SK-N-MC (cell line): ENCODE data around the gene MAP4K2.

Experiments
- DNase-seq: peaks from one replicate; pipeline ENCODE4 v3.0.0-alpha.2; 2011; ENCODE audit warnings: low read depth, low spot score
- H3K27ac ChIP-seq: fragments of 200-600 bp; sonication (generic); 2 replicates; pipeline ENCODE4 v1.5.1; 2016; ENCODE audit warnings: mixed run types
- H3K36me3 ChIP-seq: fragments of 200-600 bp; sonication (generic); 2 replicates; pipeline ENCODE4 v1.6.1; 2017; ENCODE audit warnings: antibody characterized with exemption, low read length, mixed read lengths; ENCODE audit not compliant: insufficient read depth
- H3K4me3 ChIP-seq: fragments of 200-600 bp; sonication (generic); 2 replicates; pipeline ENCODE4 v1.5.1; 2016
- H3K9ac ChIP-seq: fragments of 200-600 bp; sonication (generic); 2 replicates; pipeline ENCODE4 v1.8.0; 2017; ENCODE audit warnings: mixed run types, mixed read lengths; ENCODE audit not compliant: insufficient read length
- H3K9me3 ChIP-seq: fragments of 200-600 bp; sonication (generic); 2 replicates; pipeline ENCODE4 v1.6.1; 2017; ENCODE audit warnings: low read depth, mild to moderate bottlenecking, antibody characterized with exemption, low read length, moderate library complexity, mixed read lengths
- EZH2 ChIP-seq: fragments of 200-600 bp; sonication (generic); IDR thresholded peaks from one replicate; pipeline ENCODE4 v1.6.1; 2017; ENCODE audit warnings: antibody characterized with exemption
- FOXP2 ChIP-seq: optimal IDR thresholded peaks from 2 replicates; pipeline ENCODE3; 2011; ENCODE audit warnings: mild to moderate bottlenecking, moderate library complexity; ENCODE audit not compliant: insufficient read depth; ENCODE audit errors: extremely low read length, control extremely low read depth
- POLR2AphosphoS5 ChIP-seq: IDR thresholded peaks from 2 replicates; pipeline ENCODE4 v1.6.1; 2012; ENCODE audit warnings: mild to moderate bottlenecking, low read depth, low read length, borderline replicate concordance

The MAP4K2 gene

DNA sequence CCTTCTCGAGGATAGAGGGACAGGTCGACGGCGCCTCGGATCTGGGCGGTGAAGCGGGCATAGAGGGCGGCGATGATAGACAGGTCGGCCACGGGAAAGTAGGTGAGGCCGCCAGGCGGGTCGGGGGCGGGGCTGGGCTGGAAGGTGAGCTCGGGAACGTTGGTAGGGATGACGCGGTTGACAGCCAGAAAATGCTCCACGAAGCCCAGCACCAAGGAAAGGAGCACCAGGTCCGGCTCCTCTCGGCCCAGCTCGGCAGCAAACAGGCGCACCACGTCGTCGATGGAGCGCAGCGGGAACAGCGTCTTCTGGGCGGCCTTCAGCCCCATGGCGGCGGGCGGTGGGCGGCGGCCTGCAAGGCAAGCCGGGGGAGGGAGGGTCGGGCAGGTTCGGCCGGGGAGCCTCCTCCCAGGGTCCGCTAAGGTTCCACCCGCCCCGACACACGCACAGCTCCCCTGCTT is 6.8 kb upstream of the MAP4K2 start:
- Histone ChIP-seq H3K36me3 (peaks cover 7% of the 10 kb centered on the region; the same call in 1 of the 2 replicates), H3K9ac (peak overlapping the region; percentile 87), H3K4me3 (peak overlapping the region; percentile 91), H3K27ac (no peak overlapping the region), H3K9me3 (no peaks in the 10 kb centered on the region)
- DNase-seq: no peak
- no peak for TF ChIP-seq FOXP2
- no peak for TF ChIP-seq POLR2AphosphoS5
- TF ChIP-seq EZH2: no peak

DNA sequence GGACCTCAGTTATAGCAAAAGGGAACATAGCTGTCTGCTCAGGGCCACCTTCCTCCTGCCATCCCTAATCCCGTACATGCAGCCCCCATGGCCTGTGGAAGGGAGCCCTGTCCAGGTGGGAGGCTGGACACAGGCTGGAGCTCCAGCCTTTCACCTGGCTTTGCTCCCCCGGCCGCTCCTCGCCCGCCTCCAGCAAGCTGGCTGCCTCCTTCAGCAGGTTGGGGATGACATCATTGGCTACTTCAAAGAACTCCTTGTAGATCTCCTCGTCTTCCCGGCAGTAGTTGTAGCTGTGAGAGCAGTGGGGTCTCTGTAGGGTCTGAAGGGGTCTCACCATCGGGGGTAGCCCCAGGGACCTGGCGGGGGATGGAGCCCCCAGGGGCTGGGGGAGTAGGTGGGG is 2.5 kb upstream of the MAP4K2 start:
- no peaks in the 10 kb centered on the region for H3K9me3 ChIP-seq
- TF ChIP-seq EZH2 (no peak), POLR2AphosphoS5 (no peak), FOXP2 (no peak)
- peaks cover 9% of the 10 kb centered on the region; the same call in 1 of the 2 replicates for H3K36me3 ChIP-seq
- no peak overlapping the region for H3K4me3 ChIP-seq
- no peak overlapping the region for H3K27ac ChIP-seq
- no peak for DNase-seq
- H3K9ac ChIP-seq: no peak overlapping the region

DNA sequence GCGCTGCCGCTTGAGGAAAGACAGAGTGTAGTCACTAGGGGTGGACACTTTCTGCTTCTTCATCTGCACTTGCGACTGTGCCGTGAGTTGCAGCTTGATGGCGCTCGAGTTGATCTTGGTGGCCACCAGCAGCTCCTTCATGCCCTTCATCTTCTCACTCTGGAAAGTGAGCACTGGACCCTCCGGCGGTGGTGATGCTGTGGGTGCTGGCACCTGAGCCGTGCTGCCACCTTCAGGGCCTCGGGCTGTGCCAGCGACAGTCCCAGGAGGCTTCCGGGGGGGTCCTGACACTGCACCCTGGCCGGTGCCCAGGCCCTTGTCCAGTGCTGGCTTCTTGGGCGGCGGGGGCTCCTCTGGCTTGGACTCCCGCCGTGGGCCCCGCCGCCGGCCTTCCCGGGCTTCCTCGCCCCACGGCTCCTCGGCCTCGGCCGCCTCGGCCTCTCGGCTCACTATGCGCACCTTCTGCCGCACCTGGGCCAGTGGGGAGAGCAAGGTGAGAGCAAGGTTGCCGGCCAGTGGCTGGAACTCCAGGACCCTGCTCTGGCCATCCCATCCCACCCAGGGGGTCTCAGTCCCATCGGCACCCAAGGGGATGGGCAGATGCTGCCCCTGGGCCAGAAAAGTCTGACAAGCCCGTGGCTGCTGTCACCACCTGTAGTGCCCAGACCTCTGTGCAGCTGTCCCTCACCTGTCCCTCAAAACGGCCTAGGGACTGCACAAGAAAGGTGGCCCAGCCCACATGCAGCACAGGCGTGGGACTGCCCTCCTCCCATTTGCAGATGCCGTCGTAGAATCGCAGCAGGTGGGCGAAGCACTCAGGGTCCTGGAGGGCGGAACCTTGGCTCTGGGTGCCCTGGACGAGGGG is 1.6 kb upstream of the MAP4K2 start:
- no peaks in the 10 kb centered on the region for H3K9me3 ChIP-seq
- H3K27ac ChIP-seq: peak overlapping the region; percentile 88; the same call in 1 of the 2 replicates
- H3K36me3 ChIP-seq: peaks cover 13% of the 10 kb centered on the region; the same call in 1 of the 2 replicates
- no peak for TF ChIP-seq FOXP2
- 0 out of 2 replicates have a peak overlapping the region, but pooled peaks have one; percentile 94 for H3K4me3 ChIP-seq
- no peak for DNase-seq
- H3K9ac ChIP-seq: no peak overlapping the region

DNA sequence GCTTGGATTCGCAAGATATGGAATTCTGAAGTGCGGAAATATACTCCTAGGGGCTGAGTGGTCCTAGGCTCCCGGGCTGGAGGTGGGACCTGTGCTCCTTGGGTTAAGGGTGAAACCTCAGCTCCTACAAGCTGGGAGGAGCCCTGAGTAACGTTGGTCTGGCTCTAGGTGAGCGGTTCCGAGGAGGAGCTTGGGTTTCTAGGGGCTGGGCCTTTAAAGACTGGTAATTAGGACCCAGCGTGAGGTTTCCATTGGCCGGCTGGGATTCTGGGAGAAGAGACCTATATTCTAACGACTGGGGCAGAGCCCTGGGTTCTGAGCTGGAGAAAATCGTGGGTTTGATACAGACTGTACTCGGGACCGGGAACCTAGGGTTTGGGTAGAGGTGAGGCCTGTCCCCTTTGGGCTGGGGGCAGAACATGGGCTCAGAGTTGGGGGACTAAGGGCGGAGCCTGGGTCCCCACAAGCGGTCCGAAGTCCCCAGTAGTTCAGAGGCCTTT is 882 bp upstream of the MAP4K2 start:
- Histone ChIP-seq H3K36me3 (peaks cover 13% of the 10 kb centered on the region; the same call in 1 of the 2 replicates), H3K9me3 (no peaks in the 10 kb centered on the region), H3K9ac (peak overlapping the region; percentile 0), H3K27ac (peak overlapping the region; percentile 88), H3K4me3 (peak overlapping the region; percentile 94)
- no peak for DNase-seq
- no peak for TF ChIP-seq POLR2AphosphoS5
- TF ChIP-seq FOXP2: no peak

DNA sequence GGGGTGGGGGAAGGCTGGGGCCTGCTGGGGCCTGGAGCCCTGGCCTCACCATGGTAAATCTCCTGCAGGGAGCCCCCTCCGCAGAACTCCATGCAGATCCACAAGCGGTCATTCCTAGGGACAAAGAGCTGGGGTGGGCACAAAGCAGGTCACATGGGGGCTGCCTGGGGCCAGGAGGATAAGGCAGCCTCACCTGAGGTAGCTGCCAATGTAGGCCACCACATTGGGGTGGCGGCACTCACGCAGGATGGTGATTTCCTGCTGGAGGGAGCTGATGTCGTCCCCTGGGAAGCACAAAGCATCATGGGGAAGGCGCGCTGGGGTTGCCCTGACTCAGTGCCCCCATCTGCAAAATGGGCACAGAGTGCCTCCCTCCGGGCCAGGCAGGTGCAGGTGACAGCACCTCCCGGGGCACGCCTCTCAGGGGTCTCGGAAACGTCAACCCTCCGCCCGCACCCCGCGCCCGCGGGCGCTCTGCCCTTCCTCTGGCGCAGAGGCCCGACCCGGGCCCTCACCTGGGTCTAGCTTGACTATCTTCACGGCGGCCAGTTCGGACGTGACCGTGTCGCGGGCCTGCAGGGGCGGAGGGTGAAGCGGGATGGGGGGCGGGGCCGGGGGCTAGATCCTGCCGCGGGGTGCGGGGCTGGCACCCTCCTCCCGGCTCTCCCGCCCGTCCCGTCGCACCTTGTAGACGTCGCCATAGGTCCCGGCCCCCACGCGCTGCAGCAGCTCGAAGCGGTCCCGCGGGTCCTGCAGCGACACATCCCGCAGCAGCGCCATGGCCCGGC is 450 bp downstream of the MAP4K2 start:
- H3K27ac ChIP-seq: peak overlapping the region; percentile 79
- H3K4me3 ChIP-seq: peak overlapping the region; percentile 76
- H3K9me3 ChIP-seq: no peaks in the 10 kb centered on the region
- peaks cover 10% of the 10 kb centered on the region; the same call in 1 of the 2 replicates for H3K36me3 ChIP-seq
- DNase-seq: no peak
- H3K9ac ChIP-seq: peak overlapping the region; percentile 60
- TF ChIP-seq FOXP2 (no peak), EZH2 (no peak), POLR2AphosphoS5 (no peak)

DNA sequence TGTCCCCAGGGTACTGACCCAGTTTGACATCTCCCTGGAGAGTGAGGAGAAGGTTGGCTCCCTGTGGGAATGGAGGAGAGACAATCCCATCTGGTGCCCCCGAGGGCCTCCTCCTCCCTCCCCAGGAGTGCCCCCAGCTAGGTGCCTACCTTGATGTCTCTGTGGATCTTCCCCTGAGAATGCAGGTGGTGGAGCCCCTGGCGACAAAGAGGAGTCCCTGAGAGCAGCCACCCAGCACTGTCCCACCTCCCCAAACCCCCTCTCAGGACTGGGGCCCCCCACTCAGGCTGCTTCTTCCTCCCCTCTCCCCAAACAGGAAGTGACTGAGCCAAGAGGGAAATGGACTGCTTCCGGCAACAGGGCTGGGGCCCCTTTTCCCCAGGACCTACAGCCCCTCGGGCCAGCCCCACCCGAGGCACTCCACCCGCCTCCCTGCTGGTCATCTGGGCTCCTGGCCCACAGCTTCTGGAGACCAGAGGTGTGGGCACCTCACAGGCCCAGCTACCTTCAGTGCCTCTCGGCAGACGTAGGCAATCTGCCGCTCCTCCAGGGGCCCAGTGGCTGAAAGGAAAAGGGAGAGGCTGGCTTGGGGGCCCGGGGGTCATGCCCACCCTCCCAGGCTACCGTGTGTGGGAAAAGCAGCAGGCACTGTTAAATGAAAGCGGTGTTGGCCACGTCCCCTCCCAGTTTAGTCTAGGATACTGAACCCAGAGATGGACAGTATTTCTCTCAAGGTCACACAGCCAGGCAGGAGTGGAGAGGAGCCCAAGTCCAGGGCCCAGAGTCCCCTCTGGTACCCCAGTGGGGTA is 1.2 kb downstream of the MAP4K2 start:
- Histone ChIP-seq H3K9me3 (no peaks in the 10 kb centered on the region), H3K36me3 (peaks cover 8% of the 10 kb centered on the region; the same call in 1 of the 2 replicates), H3K4me3 (peak overlapping the region; percentile 76), H3K27ac (peak overlapping the region; percentile 79), H3K9ac (peak overlapping the region; percentile 60)
- no peak for DNase-seq
- TF ChIP-seq EZH2: no peak
- TF ChIP-seq POLR2AphosphoS5: no peak; the same call in 1 of the 2 replicates
- no peak for TF ChIP-seq FOXP2

DNA sequence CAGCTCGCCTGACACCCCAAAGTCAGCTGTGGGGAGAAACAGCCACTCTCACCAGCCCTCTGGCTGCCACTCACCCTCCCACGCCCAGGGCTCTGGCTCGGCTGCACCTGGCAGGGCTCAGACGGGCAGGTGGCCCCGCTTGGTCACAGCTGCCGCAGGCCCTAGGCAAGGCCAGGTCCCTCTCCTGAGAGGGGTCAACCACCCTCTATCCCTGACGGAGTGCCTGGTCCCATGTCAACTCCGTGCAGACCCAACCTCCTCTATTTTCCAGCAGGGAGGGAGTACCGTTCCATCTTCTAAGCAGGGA is 1.9 kb downstream of the MAP4K2 start:
- Histone ChIP-seq H3K4me3 (0 out of 2 replicates have a peak overlapping the region, but pooled peaks have one; percentile 76), H3K9me3 (no peaks in the 10 kb centered on the region), H3K36me3 (peaks cover 14% of the 10 kb centered on the region; the same call in 1 of the 2 replicates), H3K27ac (no peak overlapping the region), H3K9ac (no peak overlapping the region)
- no peak for TF ChIP-seq POLR2AphosphoS5
- TF ChIP-seq EZH2: no peak
- TF ChIP-seq FOXP2: no peak
- no peak for DNase-seq
